GM18909 (cell line): ENCODE data around the gene SKA1.
"Not testable (repeated sequence)": the region's sequence is repeated elsewhere in the genome, so short reads cannot be mapped to it uniquely, and the experiment has no call there.

ENCODE experiments used
- ATAC-seq: cut with Tn5 transposase; IDR thresholded peaks from one replicate; pipeline ENCODE4 v1.9.1; 2021; ENCODE audit warnings: mild to moderate bottlenecking; ENCODE audit not compliant: unreplicated experiment, poor library complexity

SKA1 gene

DNA sequence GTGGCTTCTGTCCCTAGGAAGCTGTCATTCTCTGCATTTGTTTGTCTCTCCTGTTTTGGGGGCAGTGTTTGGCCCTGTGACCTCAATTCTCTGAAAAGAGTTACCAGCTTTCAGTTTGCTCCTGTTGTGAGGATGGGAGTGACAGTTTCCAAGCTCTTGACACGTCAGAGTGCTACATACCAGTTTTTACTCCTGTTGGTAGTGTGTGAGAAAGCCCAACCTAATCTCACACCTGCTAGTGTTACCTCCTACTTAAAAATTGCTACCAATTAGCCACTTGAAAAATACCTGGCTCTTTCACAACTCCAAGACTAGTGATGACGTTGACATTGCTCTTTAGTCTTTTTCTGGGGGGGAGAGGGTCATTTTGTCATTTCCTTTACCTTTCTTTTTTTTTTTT is 14.1 kb downstream of the SKA1 start:
- ATAC-seq = no peak

DNA sequence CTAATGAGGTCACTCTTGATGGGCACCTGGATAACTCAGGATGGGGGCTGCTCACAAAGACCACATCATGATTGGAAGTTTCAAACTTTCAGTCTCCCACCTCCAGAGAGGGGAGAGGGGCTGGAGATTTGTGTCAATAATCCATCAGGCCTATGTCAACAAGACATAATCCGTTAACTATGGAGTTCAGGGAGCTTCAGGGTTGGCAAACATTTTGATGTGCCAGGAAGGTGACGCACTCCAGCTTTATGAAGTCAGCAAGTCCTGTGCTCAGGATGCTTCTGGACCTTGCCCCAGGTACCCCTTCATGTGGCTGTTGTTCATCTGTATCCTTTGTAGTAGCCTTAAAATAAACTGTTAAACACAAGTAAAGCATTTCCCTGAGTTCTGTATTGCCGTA is 19.0 kb downstream of the SKA1 start:
- no peak for ATAC-seq

DNA sequence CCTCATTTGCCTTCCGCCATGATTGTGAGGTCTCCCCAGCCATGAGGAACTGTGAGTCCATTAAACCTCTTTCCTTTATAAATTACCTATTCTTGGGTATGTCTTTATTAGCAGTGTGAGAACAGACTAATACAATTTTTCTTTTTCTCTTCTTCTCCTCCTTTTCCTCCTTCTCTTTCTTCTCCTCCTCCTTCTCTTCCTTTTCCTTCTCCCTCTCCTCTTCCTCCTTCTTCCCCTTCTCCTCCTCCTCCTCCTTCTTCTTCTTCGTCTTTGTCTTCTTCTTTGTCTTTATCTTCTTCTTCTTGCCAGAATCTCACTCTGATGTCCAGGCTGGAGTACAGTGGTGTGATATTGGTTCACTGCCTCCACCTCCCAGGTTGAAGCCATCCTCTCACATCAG is 20.2 kb downstream of the SKA1 start:
- ATAC-seq = no peak

DNA sequence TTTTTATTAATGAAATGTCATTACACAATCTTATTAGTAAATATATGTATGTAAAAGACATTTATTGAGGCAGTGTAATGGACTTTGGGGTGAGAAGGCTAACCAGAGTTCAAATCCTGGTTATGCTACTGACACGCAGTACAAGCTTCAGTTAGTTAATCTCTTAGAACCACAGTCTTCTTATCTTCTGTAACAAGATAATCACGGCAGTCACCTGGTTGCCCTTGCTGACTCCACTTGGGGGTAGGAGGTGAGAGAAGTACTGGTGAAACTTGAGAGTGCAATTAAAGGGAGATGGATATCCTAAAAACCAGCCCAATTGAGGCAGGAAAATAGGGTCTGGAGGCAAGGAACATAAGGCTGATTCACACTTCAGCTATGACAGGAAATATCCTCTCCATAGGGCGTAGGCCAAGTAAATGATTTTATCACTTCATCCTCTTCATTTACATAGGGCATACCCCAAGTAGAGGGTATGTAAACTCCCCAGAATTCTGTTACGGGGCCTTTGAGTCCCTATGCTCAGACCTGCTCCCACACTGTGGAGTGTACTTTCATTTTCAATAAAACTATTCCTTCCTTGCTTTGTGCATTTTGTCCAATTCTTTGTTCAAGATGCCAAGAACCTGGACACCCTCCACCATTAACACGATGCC is 21.3 kb downstream of the SKA1 start:
- no peak for ATAC-seq

DNA sequence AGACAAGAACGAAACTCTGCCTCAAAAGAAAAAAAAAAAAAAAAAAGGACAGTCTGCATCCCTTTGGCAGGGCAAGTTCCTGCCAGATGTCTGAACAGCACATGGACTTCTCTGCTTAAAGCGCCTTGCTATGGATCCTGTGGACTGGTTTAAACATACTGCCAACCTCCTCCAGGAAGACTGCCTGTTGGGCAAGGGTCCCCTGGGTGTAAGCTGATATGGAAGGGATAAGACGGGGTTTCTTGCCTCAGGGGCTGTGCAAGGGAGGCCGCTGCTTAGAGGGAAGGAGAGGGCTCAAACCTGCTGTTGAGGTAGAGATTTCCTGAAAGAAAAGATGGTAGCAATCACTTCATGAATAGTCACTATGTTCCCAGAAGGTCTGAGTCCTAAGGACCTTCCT is 22.2 kb downstream of the SKA1 start:
- no peak for ATAC-seq

DNA sequence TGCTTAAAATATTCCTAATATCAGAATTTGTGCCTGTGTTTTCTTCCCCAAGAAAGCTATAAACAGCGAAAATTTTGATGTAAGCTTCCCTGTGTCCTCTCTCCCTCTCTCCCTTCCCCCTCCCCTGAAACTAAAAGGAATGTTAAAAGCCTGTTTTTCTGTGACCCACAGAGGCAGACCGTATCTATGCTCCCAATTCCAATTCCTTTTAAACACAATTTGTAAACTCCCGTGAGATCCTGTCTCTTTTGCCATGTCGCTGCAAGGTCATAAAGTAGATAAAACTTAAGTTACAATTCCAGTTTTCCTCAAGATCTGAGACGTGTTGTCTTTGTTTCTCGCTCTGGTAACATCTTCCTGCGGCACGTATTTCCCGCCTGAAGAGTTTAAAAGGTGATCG is 23.3 kb downstream of the SKA1 start:
- ATAC-seq = no peak

DNA sequence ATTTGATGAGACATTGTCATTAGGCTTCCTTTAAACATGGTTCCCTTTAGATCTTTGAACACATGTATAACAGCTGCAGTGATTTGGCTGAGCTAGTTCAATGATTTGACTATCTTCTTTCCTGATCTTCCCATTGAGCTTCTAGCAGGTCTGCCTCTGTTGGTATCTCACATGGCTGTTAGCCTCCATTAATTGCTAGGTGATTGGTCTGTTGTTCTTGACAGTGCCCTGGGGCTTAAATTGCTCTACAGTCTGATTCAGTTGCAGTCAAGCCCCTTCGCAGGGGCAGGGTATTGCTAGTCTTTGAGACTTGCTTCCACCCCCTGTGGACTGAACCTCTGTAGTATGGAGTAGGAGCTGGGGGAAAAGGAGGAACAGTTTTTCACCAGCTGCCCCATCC is 24.1 kb downstream of the SKA1 start:
- ATAC-seq = no peak

DNA sequence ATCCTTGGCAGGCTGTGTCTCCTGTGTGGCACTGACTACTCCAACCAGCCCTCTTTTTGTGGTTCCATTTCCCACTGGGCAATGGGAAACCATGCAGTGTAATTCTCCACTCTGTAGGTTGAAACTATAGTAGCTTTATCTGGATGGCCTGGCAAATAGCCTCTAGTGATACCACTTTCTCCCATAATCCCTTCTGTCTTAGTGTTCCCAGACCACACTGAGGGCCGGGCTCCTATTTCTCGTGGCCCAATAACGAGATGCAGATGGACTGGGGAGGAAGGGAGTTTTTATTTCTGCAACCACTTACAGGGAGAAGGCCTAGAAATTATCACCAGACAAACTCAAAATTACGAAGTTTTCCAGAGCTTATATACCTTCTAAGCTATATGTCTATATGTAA is 24.7 kb downstream of the SKA1 start:
- ATAC-seq = no peak

DNA sequence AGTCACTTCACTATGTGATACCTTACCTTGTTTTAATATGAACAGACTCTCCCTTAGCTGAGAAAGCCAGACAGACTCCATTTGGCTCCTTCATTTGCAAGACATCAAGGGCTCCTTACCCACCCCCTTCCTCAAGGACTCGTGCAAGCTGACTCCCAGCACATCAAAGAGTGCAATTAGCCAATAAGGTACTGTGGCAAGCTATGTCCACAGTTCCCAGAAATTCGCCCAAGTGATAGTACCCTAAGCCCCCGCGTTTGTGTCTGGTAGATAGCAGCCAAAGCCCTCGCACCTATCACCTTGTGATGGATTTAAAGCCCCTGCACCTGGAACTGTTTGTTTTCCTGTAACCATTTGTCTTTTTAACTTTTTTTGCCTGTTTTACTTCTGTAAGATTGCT is 25.6 kb downstream of the SKA1 start:
- not testable (repeated sequence) for ATAC-seq

DNA sequence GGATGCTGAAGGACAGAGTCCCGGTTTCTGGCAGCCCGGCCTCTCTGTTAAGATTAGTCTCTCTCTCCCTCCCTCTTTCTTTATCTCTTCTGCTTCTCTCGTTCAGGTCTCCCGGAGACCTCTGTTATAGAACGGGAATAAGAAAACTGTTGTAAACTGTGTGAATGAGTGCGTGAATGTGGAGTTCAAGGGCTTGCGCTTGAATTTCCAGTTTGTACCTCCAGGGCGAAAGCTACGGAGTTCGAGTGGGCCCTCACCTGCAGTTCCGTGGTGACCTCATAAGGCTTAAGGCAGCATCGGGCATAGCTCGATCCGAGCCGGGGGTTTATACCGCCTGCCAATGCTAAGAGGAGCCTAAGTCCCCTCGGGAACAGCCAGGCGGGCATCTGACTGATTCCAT is 26.4 kb downstream of the SKA1 start:
- no peak for ATAC-seq

DNA sequence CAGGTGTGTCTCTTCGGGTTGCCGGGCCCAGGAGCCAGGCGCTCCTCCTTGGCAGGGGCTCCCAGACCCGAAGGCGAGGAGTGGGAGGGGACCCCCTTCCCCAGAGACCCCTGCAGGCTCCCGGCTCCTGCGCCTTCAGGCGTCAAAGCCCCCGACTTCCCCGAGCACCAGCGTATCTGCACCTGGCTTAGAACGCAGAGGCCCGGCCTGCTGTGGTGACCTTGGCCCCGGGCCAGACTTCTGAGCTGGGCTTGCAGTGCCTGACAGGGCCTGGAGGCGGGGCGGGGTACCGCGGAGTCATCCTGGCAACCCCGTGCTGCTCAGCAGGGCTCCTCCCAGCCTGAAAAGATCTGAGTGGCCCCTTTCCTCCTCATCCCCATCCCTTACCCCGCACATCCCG is 27.0 kb downstream of the SKA1 start:
- no peak for ATAC-seq

DNA sequence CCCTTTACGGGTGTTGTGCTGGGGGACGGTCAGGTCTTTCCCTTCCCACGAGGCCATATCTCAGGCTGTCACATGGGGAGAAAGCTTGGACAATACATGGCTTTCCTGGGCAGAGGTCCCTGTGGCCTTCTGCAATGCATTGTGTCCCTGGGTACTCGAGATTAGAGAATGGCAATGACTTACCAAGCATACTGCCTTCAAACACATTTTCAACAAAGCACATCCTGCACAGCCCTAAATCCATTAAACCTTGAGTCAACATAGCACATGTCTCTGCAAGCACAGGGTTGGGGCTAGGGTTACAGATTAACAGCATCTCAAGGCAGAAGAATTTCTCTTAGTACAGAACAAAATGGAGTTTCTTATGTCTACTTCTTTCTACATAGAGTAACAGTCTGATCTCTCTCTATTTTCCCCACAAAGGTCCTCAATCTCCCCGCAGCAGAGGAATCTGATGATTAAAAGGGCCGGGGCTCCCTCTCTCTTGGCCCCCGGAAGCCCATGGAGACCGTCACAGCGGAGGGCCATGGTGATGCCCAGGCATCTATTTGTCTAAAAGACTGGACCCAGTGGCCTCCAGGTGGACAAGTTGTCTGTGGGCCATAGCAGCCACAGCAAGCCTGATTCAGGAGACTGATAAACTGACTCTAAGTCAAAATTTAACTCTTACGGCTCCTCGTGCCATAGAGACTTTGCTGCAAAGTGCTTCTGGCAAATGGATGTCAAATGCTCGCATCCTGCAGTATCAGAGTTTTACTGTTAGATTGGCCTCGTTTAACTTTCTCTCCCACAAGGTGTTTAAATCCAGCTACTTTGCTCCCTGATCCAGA is 30.1 kb downstream of the SKA1 start:
- not testable (repeated sequence) for ATAC-seq

DNA sequence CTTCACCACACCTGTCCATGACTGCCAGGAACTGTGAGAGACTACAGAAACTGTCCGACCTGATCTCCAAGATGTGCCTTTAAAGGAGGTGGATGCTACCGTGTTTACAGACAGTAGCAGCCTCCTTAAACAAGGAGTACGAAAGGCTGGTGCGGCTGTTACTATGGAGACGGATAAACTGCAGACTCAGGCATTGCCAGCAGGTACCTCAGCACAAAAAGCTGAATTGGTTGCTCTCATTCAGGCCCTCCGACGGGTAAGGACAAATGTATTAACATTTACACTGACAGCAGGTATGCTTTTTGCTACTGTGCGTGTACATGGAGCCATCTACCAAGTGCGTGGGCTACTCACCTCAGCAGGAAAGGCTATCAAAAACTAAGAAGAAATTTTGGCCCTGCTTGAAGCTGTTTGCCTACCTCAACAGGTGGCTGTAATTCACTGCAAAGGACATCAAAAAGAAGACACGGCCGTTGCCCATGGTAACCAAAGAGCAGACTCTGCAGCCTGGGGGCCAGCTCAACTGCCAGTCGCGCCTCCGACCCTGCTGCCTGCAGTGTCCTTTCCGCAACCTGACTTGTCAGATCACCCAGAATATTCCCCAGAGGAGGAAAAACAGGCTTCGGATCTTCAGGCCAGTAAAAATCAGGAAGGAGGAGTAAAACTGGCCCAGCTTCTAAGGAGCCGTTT is 30.9 kb downstream of the SKA1 start:
- ATAC-seq = no peak

DNA sequence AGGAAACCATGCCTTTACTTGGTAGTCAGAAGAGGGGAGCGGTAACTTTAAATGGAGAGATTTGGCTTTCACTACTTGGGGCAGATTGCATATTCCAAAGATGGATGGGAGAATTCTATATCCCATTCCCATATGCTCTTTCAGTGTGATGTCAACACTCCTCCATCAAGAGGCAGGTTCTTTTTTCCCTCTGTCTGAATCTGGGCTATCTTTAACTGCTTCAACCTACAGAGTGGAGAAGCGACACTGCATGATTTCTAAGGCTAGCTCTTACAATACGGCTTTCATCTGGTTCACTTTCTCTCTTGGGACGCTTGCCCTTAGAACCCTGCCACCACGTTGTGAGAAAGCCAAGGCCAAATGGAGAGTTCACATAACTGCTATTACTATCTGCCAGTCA is 34.4 kb downstream of the SKA1 start:
- ATAC-seq = no peak

DNA sequence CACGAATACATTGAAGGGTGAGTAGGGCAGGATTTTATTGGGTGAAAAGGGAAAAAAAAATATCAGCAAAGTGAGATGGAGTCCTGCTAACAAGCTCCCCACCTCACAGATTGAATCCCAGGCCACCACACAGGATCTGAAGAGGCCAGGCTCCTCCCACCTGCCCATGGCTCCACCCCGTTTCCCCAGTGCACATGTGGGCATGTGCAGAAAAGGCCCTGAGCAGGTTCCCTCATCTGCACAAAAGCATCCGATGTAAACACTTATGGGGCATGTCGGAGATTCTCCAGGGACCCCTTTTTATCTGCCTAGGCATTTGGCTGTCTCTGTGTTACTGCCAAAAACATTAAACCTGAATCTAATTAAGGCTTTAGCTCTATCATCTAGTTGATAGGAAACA is 35.2 kb downstream of the SKA1 start:
- ATAC-seq = no peak

DNA sequence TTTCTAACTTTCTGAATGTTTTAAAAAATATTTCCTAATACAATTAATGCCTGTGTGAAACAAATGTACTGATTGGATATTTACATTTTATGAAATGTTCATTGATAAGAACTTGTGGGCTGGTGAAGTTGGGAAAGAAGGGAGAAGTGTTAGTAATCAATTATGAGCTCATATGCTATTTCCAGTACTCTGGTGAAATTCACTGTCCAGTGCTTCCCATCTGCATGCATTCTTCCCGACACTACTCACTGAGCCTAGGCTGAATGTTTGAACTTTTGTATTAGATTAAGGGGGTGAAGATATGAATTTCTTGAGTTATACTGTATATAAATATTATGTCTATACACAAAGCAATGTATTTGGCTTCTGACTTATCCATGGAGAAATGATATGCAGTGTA is 36.0 kb downstream of the SKA1 start:
- no peak for ATAC-seq

DNA sequence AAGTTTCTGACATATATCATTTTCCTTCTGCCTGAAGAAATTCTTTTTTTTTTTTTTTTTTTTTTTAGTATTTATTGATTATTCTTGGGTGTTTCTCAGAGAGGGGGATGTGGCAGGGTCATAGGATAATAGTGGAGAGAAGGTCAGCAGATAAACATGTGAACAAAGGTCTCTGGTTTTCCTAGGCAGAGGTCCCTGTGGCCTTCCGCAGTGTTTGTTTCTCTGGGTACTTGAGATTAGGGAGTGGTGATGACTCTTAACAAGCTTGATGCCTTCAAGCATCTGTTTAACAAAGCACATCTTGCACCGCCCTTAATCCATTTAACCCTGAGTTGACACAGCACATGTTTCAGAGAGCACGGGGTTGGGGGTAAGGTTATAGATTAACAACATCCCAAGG is 42.0 kb downstream of the SKA1 start:
- not testable (repeated sequence) for ATAC-seq

DNA sequence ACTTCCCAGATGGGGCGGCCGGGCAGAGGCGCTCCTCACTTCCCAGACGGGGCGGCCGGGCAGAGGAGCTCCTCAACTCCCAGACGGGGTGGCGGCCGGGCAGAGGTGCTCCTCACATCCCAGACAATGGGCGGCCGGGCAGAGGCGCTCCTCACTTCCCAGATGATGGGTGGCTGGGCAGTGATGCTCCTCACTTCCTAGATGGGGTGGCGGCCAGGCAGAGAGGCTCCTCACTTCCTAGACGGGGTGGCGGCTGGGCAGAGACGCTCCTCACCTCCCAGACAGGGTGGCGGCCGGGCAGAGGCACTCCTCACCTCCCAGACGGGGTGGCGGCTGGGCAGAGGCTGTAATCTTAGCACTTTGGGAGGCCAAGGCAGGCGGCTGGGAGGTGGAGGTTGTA is 42.9 kb downstream of the SKA1 start:
- not testable (repeated sequence) for ATAC-seq

DNA sequence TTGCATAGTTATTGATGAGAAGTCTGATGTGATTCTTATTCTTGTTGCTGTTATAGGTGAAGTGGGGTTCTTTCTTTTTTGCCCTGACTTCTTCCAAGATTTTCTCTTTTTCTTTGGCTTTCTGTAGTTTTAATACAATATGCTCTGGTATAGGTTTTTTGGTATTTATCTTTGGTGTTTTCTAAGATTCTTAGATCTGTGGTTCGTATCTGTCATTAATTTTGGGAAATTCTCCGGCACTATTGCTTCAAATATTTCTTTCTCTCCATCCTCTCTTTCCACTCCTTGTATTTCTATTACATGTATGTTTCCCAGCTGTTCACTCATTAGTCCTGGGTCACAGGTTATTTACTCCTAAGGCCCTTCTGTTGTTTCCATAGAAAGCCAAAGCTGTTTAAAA is 43.8 kb downstream of the SKA1 start:
- ATAC-seq = no peak

DNA sequence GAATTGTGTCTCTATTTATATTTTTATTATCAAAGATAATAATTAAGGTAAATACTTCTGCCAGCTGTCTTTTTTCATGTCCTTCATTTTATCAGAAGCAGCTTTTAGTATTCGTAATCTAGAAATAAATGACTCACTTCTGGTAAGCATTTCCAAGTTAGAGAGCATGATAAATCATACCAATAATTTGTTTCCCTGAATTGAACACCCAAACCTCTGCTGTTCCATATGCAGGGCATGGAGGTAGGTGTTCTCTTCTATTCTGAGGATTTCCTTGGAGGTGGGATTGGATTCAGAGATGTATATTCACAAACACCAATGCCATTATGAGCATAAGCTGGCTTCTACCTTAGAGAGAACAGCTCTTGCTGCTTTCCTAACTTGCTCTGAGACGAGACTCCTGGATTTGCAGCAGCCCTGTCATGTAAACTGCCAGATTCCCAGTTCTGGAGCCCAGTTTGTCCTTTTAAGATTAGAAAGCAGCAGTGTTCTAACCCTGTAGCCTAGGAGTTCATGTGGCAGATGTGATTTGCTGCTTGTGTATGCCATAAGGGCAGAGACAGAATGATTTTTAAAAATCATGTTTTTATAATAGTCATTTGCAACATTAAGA is 47.5 kb downstream of the SKA1 start:
- ATAC-seq = no peak
